Measurements from ENCODE around the gene CDC42BPB. TPM values are rescaled to one million over a fixed set of nuclear protein-coding genes. Genes with fewer than 3 reads are reported as not detected.

CDC42BPB gene
- total RNA-seq, 1 experiment from 2014 or later: 96.9 TPM

- no peak for ATAC-seq
- H3K9me3 Mint-ChIP-seq: no peaks in the 10 kb centered on the region
- H3K36me3 Mint-ChIP-seq: no peaks in the 10 kb centered on the region
Observed at GRCh38 chr14:102920998-102921304, 136.4 kb downstream of the CDC42BPB start.

GRCh38 chr14:102920273-102920997 is 136.9 kb downstream of the CDC42BPB start:
- H3K4me1 Mint-ChIP-seq: no peaks in the 10 kb centered on the region
- no peak overlapping the region for H3K4me3 Mint-ChIP-seq
- ATAC-seq: no peak
- TF ChIP-seq CBFB (CRISPR knock-in tag; IDR thresholded peaks at IDR 0.05; ENCODE audit: low read depth) (no peak), ZNF317 (CRISPR knock-in tag; IDR thresholded peaks at IDR 0.05; ENCODE audit: borderline replicate concordance, low read depth) (0 out of 2 replicates have a peak, but pooled peaks have one; percentile 46)
- H3K36me3 Mint-ChIP-seq: no peaks in the 10 kb centered on the region
- no peak for DNase-seq (ENCODE audit: low spot score)
- ChIA-PET CTCF (no interaction called here), POLR2A (no interaction called here)
- H3K9me3 Mint-ChIP-seq: no peaks in the 10 kb centered on the region
- no peaks in the 10 kb centered on the region; the same call in 1 of the 2 replicates for H3K27me3 Mint-ChIP-seq (ENCODE audit: low read depth)
- H3K27ac Mint-ChIP-seq: no peak overlapping the region

More at GRCh38 chr14:102920998-102921304, 136.4 kb downstream of the CDC42BPB start:
- Mint-ChIP-seq H3K27me3 (ENCODE audit: low read depth) (peaks cover 5% of the 10 kb centered on the region), H3K4me3 (no peak overlapping the region), H3K4me1 (peaks cover 3% of the 10 kb centered on the region), H3K27ac (no peak overlapping the region)
- no peak for DNase-seq (ENCODE audit: low spot score)
- TF ChIP-seq STAT6 (CRISPR knock-in tag; conservative IDR thresholded peaks at IDR 0.05; ENCODE audit: low read depth) (no peak), SMAD4 (CRISPR knock-in tag; IDR thresholded peaks at IDR 0.05) (no peak)
- TF ChIP-seq, protein P1, sequence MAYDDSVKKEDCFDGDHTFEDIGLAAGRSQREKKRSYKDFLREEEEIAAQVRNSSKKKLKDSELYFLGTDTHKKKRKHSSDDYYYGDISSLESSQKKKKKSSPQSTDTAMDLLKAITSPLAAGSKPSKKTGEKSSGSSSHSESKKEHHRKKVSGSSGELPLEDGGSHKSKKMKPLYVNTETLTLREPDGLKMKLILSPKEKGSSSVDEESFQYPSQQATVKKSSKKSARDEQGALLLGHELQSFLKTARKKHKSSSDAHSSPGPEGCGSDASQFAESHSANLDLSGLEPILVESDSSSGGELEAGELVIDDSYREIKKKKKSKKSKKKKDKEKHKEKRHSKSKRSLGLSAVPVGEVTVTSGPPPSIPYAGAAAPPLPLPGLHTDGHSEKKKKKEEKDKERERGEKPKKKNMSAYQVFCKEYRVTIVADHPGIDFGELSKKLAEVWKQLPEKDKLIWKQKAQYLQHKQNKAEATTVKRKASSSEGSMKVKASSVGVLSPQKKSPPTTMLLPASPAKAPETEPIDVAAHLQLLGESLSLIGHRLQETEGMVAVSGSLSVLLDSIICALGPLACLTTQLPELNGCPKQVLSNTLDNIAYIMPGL (CRISPR knock-in tag; IDR thresholded peaks at IDR 0.05): no peak
- TF ChIP-seq, protein P2, sequence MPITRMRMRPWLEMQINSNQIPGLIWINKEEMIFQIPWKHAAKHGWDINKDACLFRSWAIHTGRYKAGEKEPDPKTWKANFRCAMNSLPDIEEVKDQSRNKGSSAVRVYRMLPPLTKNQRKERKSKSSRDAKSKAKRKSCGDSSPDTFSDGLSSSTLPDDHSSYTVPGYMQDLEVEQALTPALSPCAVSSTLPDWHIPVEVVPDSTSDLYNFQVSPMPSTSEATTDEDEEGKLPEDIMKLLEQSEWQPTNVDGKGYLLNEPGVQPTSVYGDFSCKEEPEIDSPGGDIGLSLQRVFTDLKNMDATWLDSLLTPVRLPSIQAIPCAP (CRISPR knock-in tag; IDR thresholded peaks at IDR 0.05): no peak
- CTCF ChIA-PET: no interaction called here
- POLR2A ChIA-PET: no interaction called here

DNA sequence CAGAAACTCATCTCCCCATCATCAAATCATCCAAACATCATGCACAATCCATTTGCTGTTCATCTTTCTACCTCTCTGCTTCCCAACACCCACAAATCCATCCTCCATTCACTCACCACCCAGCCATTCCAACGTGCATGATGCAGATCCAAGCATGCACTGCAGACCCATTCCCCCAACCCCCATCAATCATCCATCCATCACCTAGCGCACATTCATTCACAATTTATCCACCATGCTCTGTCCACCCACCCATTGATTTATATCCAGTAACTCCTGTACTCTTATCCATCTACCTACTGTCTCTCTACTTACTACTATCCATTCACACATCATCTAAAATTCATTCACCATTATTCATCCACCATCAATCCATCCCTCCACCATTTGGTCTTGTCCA is 138.9 kb downstream of the CDC42BPB start:
- CTCF ChIA-PET: interaction anchor here (0.5 to 2.7 kb wide), 12 partner anchors 9 to 231 kb away, joined by 3 to 14 read pairs (median 4); no protein-coding TSS in a partner anchor
- POLR2A ChIA-PET: no interaction called here
- no peaks in the 10 kb centered on the region for H3K4me1 Mint-ChIP-seq
- H3K9me3 Mint-ChIP-seq: no peaks in the 10 kb centered on the region
- no peak for DNase-seq (ENCODE audit: low spot score)
- no peak for ATAC-seq
- H3K27me3 Mint-ChIP-seq (ENCODE audit: low read depth): no peaks in the 10 kb centered on the region; the same call in 1 of the 2 replicates
- no peak overlapping the region for H3K27ac Mint-ChIP-seq
- no peak overlapping the region for H3K4me3 Mint-ChIP-seq
- H3K36me3 Mint-ChIP-seq: no peaks in the 10 kb centered on the region
- no peak for TF ChIP-seq AFF4 (CRISPR knock-in tag; IDR thresholded peaks at IDR 0.05; ENCODE audit: borderline replicate concordance)
- TF ChIP-seq HMGA2 (CRISPR knock-in tag; IDR thresholded peaks at IDR 0.05): no peak
- TF ChIP-seq, protein P3, sequence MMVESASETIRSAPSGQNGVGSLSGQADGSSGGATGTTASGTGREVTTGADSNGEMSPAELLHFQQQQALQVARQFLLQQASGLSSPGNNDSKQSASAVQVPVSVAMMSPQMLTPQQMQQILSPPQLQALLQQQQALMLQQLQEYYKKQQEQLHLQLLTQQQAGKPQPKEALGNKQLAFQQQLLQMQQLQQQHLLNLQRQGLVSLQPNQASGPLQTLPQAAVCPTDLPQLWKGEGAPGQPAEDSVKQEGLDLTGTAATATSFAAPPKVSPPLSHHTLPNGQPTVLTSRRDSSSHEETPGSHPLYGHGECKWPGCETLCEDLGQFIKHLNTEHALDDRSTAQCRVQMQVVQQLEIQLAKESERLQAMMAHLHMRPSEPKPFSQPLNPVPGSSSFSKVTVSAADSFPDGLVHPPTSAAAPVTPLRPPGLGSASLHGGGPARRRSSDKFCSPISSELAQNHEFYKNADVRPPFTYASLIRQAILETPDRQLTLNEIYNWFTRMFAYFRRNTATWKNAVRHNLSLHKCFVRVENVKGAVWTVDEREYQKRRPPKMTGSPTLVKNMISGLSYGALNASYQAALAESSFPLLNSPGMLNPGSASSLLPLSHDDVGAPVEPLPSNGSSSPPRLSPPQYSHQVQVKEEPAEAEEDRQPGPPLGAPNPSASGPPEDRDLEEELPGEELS (CRISPR knock-in tag; IDR thresholded peaks at IDR 0.05): no peak
- TF ChIP-seq ZNF219 (CRISPR knock-in tag; IDR thresholded peaks at IDR 0.05; ENCODE audit: borderline replicate concordance): no peak
- TF ChIP-seq, protein P4, sequence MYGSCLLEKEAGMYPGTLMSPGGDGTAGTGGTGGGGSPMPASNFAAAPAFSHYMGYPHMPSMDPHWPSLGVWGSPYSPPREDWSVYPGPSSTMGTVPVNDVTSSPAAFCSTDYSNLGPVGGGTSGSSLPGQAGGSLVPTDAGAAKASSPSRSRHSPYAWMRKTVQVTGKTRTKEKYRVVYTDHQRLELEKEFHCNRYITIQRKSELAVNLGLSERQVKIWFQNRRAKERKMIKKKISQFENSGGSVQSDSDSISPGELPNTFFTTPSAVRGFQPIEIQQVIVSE (CRISPR knock-in tag; IDR thresholded peaks at IDR 0.05; ENCODE audit: borderline replicate concordance): no peak
- no peak for TF ChIP-seq SMAD4 (CRISPR knock-in tag; IDR thresholded peaks at IDR 0.05)
- TF ChIP-seq, protein P5, sequence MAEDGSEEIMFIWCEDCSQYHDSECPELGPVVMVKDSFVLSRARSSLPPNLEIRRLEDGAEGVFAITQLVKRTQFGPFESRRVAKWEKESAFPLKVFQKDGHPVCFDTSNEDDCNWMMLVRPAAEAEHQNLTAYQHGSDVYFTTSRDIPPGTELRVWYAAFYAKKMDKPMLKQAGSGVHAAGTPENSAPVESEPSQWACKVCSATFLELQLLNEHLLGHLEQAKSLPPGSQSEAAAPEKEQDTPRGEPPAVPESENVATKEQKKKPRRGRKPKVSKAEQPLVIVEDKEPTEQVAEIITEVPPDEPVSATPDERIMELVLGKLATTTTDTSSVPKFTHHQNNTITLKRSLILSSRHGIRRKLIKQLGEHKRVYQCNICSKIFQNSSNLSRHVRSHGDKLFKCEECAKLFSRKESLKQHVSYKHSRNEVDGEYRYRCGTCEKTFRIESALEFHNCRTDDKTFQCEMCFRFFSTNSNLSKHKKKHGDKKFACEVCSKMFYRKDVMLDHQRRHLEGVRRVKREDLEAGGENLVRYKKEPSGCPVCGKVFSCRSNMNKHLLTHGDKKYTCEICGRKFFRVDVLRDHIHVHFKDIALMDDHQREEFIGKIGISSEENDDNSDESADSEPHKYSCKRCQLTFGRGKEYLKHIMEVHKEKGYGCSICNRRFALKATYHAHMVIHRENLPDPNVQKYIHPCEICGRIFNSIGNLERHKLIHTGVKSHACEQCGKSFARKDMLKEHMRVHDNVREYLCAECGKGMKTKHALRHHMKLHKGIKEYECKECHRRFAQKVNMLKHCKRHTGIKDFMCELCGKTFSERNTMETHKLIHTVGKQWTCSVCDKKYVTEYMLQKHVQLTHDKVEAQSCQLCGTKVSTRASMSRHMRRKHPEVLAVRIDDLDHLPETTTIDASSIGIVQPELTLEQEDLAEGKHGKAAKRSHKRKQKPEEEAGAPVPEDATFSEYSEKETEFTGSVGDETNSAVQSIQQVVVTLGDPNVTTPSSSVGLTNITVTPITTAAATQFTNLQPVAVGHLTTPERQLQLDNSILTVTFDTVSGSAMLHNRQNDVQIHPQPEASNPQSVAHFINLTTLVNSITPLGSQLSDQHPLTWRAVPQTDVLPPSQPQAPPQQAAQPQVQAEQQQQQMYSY (CRISPR knock-in tag; IDR thresholded peaks at IDR 0.05): no peak

All from WTC11 (cell line).